Middle frontal gyrus (tissue), 1 donor: ENCODE results near the gene CPAMD8.

ENCODE experiments used
- DNase-seq: peaks from one replicate; pipeline ENCODE4 v3.0.0-alpha.2; 2015; ENCODE audit warnings: low spot score; ENCODE audit errors: extremely low spot score

Gene CPAMD8

DNA sequence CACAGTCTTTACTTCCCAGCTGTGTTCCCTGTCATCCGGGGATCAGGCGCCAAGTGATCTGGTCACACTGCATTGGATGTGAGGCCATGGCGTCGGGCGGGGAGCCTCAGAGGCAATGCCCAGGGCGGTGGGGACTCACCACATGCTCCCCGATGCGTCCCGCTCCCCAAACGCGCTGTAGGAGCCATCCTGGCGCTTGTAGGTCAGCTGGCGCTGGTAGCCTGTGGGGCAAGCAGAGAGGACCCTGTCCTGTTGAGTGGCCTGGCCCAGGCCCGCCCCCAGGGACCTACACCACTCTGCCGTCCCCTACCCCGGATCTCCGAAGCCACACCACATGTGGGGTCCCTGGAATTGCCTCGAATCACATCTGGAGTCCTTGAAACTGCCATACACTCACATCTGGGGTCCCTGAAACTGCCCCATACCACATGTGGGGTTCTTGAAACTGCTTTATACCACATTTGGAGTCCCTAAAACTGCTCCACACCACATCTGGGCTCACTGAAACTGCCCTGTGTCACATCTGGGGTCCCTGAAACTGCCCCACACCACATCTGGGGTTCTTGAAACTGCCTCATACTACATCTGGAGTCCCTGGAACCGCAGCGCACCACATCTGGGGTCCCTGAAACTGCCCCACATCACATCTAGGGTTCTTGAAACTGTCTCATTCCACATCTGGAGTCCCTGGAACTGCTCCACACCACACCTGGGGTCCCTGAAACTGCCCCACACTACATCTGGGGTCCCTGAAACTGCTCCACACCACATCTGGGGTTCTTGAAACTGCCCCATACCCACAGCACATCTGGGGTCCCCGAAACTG, 104.6 kb downstream of the CPAMD8 start:
- DNase-seq: no peak

DNA sequence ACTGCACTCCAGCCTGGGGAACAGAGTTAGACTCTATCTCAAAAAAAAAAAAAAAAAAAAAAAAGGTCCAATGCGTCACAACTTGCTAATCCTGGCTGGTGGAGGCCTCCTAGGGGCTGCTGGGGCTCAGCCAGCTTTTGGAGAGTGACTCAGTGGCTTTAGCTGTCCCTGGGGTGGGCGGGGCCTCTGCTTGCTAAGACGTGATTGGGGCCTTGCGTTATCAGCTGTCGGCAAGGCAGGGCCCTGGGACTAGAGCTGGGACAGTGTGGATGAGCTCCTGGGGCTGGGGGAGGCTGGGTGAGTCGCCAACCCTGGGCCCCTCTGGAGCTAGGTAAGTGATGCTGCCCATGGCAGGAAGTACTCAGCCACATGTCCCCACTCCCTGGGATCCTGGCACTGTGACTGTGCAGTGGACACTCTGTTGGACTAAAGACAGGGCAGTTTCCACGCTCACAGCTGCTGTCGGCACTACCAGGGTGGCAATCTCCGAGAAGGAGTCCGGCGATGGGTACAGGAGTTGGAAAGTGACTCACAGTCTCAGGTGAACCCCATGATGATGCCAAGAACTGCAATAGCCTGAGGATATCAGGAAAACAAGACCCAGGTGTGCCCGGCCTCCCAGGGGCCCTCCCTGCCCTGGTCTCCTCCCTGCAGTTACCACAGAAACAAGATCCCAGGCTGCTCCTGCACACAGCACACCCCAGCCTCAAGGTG, 105.6 kb downstream of the CPAMD8 start:
- DNase-seq: no peak

DNA sequence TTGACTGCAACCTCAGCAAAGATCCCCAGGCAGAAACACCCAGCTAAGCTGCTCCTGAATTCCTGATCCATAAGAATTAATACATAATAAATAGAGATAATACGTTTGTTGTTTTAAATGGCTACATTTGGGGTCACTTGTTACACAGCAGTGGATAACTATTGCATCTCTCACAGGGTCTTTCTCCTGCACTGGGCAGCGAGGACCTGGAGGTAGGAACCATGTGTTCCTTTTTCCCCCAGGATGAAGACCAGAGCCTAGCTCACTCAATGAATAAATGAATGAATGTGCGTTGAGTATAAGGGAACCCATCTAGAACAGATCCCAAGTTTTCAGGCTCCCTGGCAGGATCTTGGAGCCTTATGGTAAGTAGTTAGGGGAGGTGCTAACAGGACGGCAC, 107.1 kb downstream of the CPAMD8 start:
- DNase-seq: no peak

DNA sequence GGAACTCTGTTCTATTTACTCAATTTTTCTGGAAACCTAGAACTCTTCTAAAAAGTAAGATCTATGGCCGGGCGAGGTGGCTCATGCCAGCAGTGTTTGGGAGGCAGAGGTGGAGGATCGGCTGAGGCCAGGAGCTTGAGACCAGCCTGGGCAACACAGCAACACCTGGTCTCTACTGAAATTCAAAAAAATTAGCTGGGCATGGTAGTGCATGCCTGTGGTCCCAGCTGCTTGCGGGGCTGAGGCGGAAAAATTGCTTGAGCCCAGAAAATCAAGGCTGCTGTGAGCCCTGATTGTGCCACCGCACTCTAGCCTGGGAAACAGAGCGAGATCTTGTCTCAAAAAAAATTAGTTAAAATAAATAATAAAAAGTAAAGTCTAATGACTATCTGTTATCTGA, 109.2 kb downstream of the CPAMD8 start:
- no peak for DNase-seq

DNA sequence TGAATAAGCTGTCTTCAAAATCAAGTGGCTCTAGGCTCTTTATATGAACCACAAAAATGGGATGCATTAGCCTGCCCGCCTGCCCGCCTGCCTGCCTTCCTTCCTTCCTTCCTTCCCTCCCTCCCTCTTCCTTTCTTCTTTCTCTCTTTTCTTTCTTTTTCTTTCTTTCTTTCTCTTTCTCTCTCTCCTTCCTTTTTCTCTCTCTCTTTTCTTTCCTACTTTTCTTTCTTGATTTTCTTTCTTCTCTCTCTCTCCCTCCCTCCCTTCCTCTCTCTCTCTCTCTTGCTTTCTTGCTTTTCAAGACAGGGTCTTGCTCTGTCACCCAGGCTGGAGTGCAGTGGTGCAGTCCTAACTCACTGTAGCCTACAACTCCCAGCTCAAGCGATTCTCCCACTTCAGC, 110.9 kb downstream of the CPAMD8 start:
- DNase-seq: no peak

DNA sequence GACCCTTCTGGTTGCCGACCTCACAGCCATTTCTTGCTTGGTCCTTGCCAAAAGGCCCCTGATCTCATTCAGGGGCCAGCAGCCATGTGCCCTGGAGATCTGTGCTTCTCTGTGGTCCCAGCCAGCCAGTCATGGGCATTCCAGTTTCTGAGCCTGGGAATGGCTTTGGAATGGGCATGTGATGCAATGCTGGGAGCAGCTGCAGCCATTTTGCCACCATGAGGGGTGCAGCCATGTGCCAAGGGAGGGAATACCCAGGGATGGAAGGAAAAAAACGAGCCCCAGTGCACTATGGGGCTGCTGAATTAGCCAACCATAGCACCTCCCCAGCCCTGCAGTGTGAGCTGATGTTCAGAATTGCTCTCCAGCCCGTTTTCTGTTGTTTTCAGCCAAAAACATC, 111.5 kb downstream of the CPAMD8 start:
- DNase-seq: no peak

DNA sequence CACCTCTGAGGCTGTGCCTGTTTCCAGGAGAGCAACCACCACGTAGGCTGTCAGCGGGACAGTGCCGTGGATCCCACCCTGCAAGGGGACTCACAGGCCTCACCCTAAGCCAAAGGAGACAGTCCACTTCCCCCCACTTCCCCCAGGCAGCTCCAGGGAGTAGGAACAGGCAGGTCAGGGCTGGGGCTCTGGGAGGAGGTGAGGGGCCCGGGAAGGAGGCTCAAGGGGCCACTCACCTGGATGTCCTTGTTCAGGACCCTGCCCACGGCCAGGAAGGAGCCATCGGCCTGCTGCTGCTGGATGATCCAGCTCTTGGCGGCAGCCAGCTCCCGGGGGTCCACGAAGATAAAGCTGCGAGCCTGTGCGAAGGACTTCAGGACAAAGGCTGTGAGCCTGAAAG, 112.2 kb downstream of the CPAMD8 start:
- DNase-seq: no peak

DNA sequence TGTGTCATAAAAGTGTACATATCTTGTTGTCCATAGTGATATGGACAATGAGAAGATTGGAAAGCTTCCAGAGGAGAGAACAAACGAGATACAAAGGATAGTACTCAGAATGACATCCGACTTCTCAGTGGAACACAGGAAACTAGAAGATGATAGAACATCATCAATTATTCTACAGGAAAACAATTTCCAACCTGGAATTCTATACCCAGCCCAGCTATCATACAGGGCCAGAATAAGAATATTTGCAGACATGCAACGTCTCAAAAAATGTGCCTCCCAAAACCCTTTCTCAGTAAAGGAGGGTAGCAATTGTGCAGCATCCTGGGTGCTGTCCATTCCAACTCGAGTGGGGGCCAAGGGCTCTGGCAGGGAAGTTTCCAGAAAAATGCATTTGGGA, 113.8 kb downstream of the CPAMD8 start:
- no peak for DNase-seq

DNA sequence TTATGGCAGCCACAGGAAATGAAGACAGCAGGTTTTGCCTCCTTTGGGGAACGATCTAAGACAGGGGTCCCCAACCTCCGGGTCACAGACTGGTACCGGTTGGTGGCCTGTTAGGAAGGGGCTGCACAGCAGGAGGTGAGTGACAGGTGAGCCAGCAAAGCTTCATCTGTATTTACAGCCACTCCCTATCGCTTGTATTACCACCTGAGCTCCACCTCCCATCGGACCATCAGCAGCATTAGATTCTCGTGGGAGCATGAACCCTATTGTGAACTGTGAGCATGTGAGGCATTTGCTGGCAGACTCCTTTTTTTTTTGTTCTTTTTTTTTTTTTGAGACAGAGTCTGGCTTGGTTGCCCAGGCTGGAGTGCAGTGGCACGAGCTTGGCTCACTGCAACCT, 115.6 kb downstream of the CPAMD8 start:
- no peak for DNase-seq

DNA sequence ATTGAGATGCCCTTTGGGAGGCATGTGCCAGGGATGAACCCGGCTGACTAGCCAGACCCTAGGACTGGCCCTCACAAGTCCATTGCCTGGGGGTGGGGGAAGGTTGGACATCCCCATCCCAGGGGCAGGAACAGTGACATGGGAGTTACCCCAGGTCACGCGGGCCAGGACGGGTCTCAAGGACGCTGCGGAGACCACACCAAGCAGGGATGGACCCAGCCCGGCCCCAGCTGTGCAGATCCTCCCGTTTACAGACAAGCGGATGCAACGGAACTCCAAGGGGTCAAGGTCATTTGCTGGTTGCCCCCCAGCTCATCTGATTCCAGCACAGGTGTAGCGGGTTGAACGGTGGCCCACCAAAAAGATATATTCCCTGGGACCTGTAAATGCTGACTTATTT, 117.9 kb downstream of the CPAMD8 start:
- no peak for DNase-seq

DNA sequence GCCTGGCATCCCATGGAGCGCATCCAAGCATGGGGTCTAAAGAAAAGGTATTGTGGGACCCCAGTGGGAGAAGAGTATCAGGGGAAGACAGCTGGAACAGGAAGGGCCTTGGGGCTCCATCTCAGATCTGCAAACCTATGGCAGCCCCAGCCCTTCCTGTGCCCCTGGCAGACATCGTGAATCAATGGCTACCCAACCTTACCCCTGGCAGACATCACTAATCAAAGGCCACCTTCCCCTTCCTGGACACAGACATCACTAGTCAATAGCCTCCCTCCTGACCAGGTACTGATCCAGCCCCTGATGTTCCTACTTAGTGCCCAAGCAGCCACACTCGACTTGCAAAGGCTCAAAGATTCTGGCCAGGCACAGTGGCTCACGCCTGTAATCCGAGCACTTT, 122.0 kb downstream of the CPAMD8 start:
- no peak for DNase-seq

DNA sequence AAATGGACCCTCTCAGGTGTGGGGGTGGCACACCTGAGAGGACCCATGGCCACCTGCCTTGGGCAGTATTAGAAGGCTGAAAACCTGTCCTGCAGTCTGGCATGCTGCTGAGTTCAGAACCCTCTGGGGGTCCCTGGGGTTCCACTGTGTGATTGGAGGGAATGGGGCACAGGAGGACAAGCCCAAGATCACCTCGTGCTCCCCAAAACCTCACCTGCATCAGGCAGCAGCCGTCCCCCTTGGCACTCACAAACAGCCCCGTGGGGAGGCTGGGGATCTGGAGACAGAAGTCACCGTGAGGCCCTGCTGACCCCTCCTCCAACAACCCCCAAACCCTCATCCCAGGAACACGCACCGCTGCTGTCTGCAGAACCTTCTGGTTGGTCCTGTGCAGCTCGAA, 123.3 kb downstream of the CPAMD8 start:
- DNase-seq: no peak

DNA sequence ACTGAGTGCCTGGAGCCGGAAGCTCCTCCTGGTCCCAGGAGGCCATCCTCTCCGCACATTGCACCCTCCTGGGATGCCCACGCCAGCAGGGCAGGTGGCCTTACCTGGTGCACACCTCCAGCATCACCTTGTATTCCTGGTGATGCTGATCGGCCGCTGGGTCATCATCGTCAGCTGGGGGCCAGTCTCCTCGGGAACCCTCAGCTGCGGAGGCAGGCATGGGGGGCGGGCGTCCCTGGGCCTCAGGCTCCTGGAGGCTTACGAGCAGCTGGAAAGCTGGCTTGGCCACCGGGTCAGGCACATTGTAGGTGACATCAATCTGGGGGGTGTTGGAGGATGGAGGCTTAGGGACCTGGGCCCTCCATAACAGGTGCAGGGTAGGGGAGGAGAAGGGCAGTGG, 124.1 kb downstream of the CPAMD8 start:
- DNase-seq: no peak

DNA sequence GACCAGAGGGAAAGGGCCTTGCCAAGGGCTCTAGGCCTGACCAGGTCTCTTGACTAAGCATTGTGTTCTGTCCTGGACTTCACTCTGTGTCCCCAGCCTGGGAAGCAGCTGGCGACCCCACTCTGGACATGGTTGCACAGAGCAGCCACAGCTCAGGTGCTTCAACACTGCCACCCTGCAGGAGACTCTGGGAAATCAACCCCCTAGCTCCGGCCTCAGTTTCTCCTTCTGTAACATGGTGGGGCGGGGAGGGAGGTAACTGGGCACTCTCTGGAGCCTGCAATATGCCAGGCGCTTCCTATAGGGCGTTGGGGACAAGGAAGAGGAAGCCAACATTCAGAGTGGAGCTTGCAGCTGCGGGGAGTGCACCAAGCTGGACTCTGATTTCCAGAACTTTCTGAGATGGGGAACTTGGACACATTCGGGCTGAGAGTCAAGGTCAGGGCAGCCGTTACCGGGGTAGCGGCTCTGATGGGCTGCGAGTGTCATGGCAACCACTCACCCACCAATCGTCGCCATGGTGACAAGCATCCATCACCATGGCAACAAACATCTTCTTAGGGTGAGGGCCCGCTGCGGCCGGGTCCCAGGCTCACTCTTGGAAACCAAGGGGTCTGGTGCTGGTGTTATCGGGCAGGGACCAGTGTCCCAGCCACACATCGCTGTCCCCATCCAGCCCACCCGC, 125.0 kb downstream of the CPAMD8 start:
- no peak for DNase-seq

DNA sequence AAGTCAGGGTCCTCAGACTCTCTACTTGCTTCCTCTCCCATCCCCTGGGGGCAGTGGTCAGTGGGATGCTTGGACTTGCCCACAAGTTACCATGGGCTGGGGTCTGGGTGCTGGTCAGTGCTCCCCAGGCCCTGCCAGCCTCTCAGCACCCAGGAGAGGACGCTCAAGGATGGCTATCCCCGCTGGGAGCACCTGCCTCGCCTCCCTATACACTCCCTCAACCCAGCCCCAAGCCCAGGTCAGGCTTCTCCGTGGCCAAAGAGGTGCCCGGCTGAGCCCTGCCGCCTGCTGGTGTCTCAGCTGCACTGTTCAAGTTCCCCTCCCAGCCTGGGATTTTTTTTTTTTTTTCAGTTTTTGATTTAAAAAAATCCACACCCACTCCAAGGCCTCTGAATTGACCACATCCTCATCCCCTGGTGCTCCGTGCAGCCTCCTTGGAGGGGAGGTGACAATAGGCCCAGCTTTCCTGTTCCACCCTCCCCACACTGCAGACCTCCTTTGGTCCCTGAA, 127.0 kb downstream of the CPAMD8 start:
- no peak for DNase-seq

DNA sequence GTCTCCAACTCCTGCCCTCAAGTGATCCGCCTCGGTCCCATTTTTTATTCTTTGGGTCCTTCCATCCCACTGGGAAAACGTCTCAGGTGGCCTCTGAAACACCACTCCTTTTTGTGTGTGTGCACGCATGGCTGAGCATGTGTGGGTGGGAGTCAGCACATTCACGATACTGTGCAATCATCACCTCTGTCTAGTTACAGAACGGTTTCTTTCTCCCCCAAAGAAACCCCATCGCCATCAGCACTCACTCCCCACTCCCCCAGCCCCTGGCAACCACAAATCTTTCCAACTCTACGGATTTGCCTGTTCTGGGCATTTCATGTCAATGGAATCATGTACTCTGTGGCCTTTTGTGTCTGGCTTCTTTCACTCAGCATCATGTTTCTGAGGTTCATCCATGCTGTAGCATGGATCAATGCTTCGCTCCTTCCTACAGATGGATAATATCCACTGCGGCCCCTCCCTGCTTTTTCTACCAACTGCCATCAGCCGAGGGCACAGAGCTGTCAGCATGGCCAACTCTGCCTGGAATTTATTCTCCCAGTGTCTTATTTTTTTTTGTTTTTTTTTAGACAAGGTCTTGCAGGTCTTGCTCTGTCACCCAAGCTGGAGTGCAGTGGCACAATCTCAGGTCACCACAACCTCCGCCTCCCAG, 128.1 kb downstream of the CPAMD8 start:
- DNase-seq: no peak

DNA sequence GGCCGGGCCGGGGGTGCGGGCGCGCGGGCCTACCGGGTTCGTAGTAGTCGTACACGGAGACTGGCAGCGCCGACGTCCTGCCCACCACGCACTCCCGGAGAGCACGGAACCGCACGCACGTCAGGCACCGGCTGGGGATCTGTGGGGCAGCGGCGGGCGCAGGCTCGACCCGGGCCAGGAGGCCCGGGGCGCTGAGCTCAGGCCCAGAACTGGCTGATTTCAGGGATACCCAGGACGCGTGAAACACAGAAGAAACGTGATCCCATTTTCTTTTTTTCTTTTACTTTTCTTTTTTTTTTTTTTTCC, 128.8 kb downstream of the CPAMD8 start:
- no peak for DNase-seq

DNA sequence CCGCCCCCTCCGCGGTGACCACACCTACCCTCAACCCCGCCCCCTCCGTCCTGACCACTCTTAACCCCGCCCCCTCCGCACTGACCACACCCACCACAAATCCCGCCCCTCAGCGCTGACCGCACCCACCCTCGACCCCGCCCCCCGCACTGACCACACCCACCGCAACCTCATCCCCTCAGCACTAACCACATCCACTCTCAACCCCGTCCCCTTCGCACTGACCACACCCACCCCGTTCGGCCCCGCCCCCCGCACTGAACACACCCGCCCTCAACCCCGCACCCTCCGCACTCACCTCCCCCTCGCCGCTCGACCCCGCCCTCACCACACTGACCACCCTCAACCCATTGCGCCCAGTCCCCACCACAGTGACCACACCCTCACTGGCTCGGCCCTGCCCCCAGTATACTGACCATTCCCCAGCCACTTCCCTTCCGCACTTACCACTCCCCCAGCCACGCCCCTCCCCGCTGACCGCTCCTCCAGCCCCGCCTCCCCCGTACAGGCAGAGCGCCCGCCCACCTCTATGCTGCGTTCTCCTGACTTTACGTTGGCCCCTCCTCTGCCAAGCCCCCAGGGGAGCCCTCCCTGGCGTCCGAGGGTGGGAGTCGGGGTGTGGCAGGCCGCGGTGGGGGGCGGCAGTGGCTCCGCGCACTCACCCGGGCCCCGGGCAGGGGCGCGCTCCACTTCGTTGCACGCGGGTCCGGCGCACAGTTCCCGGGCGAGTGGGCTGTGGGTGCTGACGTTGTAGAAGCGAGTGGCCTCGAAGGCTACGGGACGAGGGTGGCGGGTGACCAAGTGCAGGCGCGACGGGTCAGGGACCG, 129.4 kb downstream of the CPAMD8 start:
- DNase-seq: no peak

DNA sequence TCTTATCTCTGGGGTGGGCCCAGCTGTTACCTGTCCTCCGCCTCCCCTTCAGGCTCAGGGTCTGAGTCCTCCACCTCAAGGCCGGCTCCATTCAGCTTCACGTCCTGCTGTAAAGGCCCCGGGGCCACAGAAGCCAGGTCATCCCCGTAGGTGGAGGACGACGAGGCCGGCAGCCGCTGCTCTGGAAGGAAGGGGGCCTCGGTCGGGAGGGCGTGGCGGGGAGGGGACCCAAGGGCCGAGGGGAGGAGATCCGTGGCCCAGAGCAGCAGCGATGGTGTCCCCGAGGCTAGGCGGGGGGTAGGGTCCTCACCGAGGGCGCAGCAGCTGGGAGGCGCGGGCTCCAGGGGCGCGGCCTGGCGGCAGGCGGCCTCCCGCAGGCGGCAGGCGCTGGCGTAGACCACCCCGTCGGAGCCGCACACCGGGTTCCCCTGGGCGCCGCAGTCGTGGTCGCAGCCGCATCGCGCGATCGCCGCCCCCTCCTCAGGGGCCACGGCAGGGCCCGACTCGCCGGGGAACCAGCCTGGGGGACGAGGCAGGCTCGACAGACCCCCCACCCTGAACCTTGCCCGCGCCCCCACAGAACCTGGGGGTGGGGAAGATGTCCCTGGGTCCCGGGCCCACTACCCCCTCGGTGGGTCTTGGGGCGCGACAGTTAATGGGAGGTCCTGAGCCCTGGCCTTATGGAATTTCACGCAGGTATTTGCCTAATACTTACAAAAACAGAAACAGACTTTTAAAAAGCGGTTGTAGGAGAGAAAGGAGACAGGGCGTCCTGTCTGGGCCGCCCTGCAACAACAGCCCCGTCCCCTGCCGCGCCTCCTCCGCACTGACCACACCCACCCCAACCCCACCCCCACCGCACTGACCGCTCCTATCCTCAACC, 130.2 kb downstream of the CPAMD8 start:
- DNase-seq: no peak
